GM23338 (cell line): ENCODE results near the gene MGAT2. TPM values are rescaled to one million over a fixed set of nuclear protein-coding genes. Genes with fewer than 3 reads are reported as not detected.
"Not testable (repeated sequence)": the region's sequence is repeated elsewhere in the genome, so short reads cannot be mapped to it uniquely, and the experiment has no call there.

Experiments
- ATAC-seq: fragments of 200-7000 bp; cut with Tn5 transposase; 3 replicates; pipeline ENCODE4 v1.9.1; 2020
- DNase-seq: peaks from one replicate; pipeline ENCODE4 v3.0.0-alpha.2; 2015; ENCODE audit warnings: low spot score
- H2AFZ ChIP-seq: fragments of 200-600 bp; sonication (generic); 2 replicates; pipeline ENCODE4 v1.8.0; 2016; ENCODE audit warnings: antibody characterized with exemption, mild to moderate bottlenecking, moderate library complexity
- H3F3A ChIP-seq: fragments of 200-600 bp; sonication (generic); replicated peaks from 2 replicates; pipeline ENCODE4 v1.8.0; 2017; ENCODE audit warnings: antibody characterized with exemption, mixed run types, low read depth
- H3K27ac ChIP-seq: fragments of 200-600 bp; sonication (generic); 2 replicates; pipeline ENCODE4 v1.6.1; 2016; ENCODE audit warnings: low read depth
- H3K27me3 ChIP-seq: fragments of 200-600 bp; sonication (generic); 2 replicates; pipeline ENCODE4 v1.8.0; 2016; ENCODE audit warnings: mild to moderate bottlenecking, mixed run types, moderate library complexity; ENCODE audit not compliant: insufficient read depth
- H3K36me3 ChIP-seq: fragments of 200-600 bp; sonication (generic); 2 replicates; pipeline ENCODE4 v1.8.0; 2016; ENCODE audit warnings: mild to moderate bottlenecking; ENCODE audit not compliant: insufficient read depth
- H3K4me1 ChIP-seq: fragments of 200-600 bp; sonication (generic); 2 replicates; pipeline ENCODE4 v1.8.0; 2016; ENCODE audit warnings: mild to moderate bottlenecking, moderate library complexity; ENCODE audit not compliant: insufficient read depth
- H3K4me2 ChIP-seq: fragments of 200-600 bp; sonication (generic); 2 replicates; pipeline ENCODE4 v1.7.1; 2017; ENCODE audit warnings: mixed run types
- H3K4me3 ChIP-seq: fragments of 200-600 bp; sonication (generic); 2 replicates; pipeline ENCODE4 v1.6.1; 2016; ENCODE audit warnings: mixed run types
- H3K79me2 ChIP-seq: fragments of 200-600 bp; sonication (generic); replicated peaks from 2 replicates; pipeline ENCODE4 v1.8.0; 2017; ENCODE audit warnings: mild to moderate bottlenecking; ENCODE audit not compliant: insufficient read depth
- H3K9me2 ChIP-seq: fragments of 200-600 bp; sonication (generic); 2 replicates; pipeline ENCODE4 v1.8.0; 2017; ENCODE audit not compliant: insufficient read depth
- H4K20me1 ChIP-seq: fragments of 200-600 bp; sonication (generic); replicated peaks from 2 replicates; pipeline ENCODE4 v1.8.0; 2017; ENCODE audit warnings: mild to moderate bottlenecking; ENCODE audit not compliant: insufficient read depth
- H3K27ac Mint-ChIP-seq: 2 replicates; pipeline ENCODE4 v1.8.0; 2020; ENCODE audit warnings: inconsistent platforms, mild to moderate bottlenecking, moderate library complexity, mixed read lengths
- H3K27me3 Mint-ChIP-seq: 3 replicates; pipeline ENCODE4 v1.8.0; 2022; ENCODE audit warnings: low read depth, mild to moderate bottlenecking, moderate library complexity, mixed read lengths, inconsistent platforms; ENCODE audit not compliant: insufficient read depth, poor library complexity
- H3K36me3 Mint-ChIP-seq: 3 replicates; pipeline ENCODE4 v1.8.0; 2021; ENCODE audit warnings: low read depth, mild to moderate bottlenecking, inconsistent platforms, moderate library complexity, mixed read lengths
- H3K4me1 Mint-ChIP-seq: 3 replicates; pipeline ENCODE4 v1.8.0; 2020; ENCODE audit warnings: mild to moderate bottlenecking, inconsistent platforms, mixed read lengths
- H3K4me3 Mint-ChIP-seq: 3 replicates; pipeline ENCODE4 v1.8.0; 2021; ENCODE audit warnings: moderate library complexity, mild to moderate bottlenecking, inconsistent platforms, mixed read lengths
- H3K9me3 Mint-ChIP-seq: 3 replicates; pipeline ENCODE4 v1.8.0; 2020; ENCODE audit warnings: moderate library complexity, mild to moderate bottlenecking, inconsistent platforms, mixed read lengths
- CREB1 ChIP-seq: fragments of 250-450 bp; sonication (Bioruptor Pico); IDR thresholded peaks from 2 replicates; pipeline ENCODE4 v1.5.0; 2020; ENCODE audit warnings: low read depth, mild to moderate bottlenecking, moderate library complexity
- CTCF ChIP-seq, 2 experiments: fragments of 200-600 bp in 1 of 2; sonication (generic) in 1 of 2; conservative IDR thresholded peaks; 2 replicates each; pipeline versions ENCODE4 v1.5.1 to v1.6.1; 2016 to 2017; ENCODE audit warnings: antibody characterized with exemption in 2 of 2, low read depth in 2 of 2, mild to moderate bottlenecking in 2 of 2, moderate library complexity in 1 of 2
- ETS1 ChIP-seq: IDR thresholded peaks from 2 replicates; pipeline ENCODE4 v1.6.1; 2016; ENCODE audit warnings: antibody characterized with exemption
- EZH2phosphoT487 ChIP-seq: fragments of 200-600 bp; sonication (generic); IDR thresholded peaks from one replicate; pipeline ENCODE4 v1.8.1; 2018; ENCODE audit warnings: antibody characterized with exemption; ENCODE audit not compliant: unreplicated experiment
- JUNB ChIP-seq: IDR thresholded peaks from one replicate; pipeline ENCODE4 v1.6.1; 2016; ENCODE audit warnings: antibody characterized with exemption; ENCODE audit not compliant: unreplicated experiment
- NANOG ChIP-seq: IDR thresholded peaks from 2 replicates; pipeline ENCODE4 v1.6.1; 2016; ENCODE audit warnings: antibody characterized with exemption, borderline replicate concordance
- POLR2AphosphoS5 ChIP-seq: IDR thresholded peaks from 2 replicates; pipeline ENCODE4 v1.6.1; 2016; ENCODE audit warnings: antibody characterized with exemption, low read depth
- STAT1 ChIP-seq: IDR thresholded peaks from one replicate; pipeline ENCODE4 v1.6.1; 2016; ENCODE audit warnings: antibody characterized with exemption; ENCODE audit not compliant: unreplicated experiment
- ZNF114 ChIP-seq: fragments of 250-450 bp; sonication (Bioruptor Pico); IDR thresholded peaks from 2 replicates; pipeline ENCODE4 v1.5.0; 2020; ENCODE audit warnings: mild to moderate bottlenecking, moderate library complexity
- polyA plus RNA-seq: library from polyadenylated mRNA; unstranded; fragments of >200 nt; fragmentation: Nextera tagmentation; extraction: Ambion mirVana; gene quantifications from 2 replicates; pipeline ENCODE4 v1.2.1, GENCODE V29; 2016
- total RNA-seq: library from RNA; depleted of rRNA; stranded (reverse); fragments of >200 nt; shearing (Covaris generic); gene quantifications from 2 replicates; pipeline ENCODE4 v1.2.3, GENCODE V29; 2014

The MGAT2 gene
- total and polyA plus RNA-seq, 2 experiments from 2014 or later: 10.1 to 31.6 TPM

- no peak for TF ChIP-seq JUNB
- TF ChIP-seq CREB1 (CRISPR knock-in tag): no peak
- no peak for TF ChIP-seq STAT1
- TF ChIP-seq NANOG: no peak
- no peak for TF ChIP-seq CTCF (conservative IDR thresholded peaks at IDR 0.05; ENCODE audit: low read depth in 2 of 2)
- no peak for TF ChIP-seq EZH2phosphoT487
- TF ChIP-seq ZNF114 (CRISPR knock-in tag): no peak
- TF ChIP-seq POLR2AphosphoS5: no peak
- no peak for TF ChIP-seq ETS1
Measured at GRCh38 chr14:49583629-49584028, 37.0 kb upstream of the MGAT2 start (continued).

- H3K27me3 Mint-ChIP-seq: peaks cover 47% of the 10 kb centered on the region
- peaks cover 10% of the 10 kb centered on the region; the same call in 2 of the 3 replicates for H3K9me3 Mint-ChIP-seq
- no peaks in the 10 kb centered on the region for H3K9me2 ChIP-seq
- peak overlapping the region; percentile 98 for H3K4me3 ChIP-seq
- H4K20me1 ChIP-seq: peaks cover 58% of the 10 kb centered on the region
- H3K4me3 Mint-ChIP-seq: peak overlapping the region; percentile 94
- peaks cover 30% of the 10 kb centered on the region for H3F3A ChIP-seq
- H3K36me3 ChIP-seq: peaks cover 24% of the 10 kb centered on the region
- peaks cover 55% of the 10 kb centered on the region for H3K36me3 Mint-ChIP-seq
- no peaks in the 10 kb centered on the region for H3K27me3 ChIP-seq
- peak overlapping the region; percentile 89 for H3K27ac ChIP-seq
- H3K4me1 ChIP-seq: peaks cover 16% of the 10 kb centered on the region
- H3K79me2 ChIP-seq: peaks cover 71% of the 10 kb centered on the region
- TF ChIP-seq ETS1 (no peak), POLR2AphosphoS5 (0 out of 2 replicates have a peak, but pooled peaks have one; percentile 23)
- peak overlapping the region; percentile 100 for H3K27ac Mint-ChIP-seq
- H2AFZ ChIP-seq: no peak overlapping the region
- no peak for ATAC-seq
- peaks cover 26% of the 10 kb centered on the region for H3K4me1 Mint-ChIP-seq
- peak overlapping the region; percentile 95 for H3K4me2 ChIP-seq
- no peak for DNase-seq
Measured at GRCh38 chr14:49584058-49584457, 36.5 kb upstream of the MGAT2 start.

GRCh38 chr14:49584981-49585640 is 35.5 kb upstream of the MGAT2 start:
- not testable (repeated sequence) for H3K27me3 ChIP-seq, ATAC-seq
- peaks cover 26% of the 10 kb centered on the region for H3K4me1 Mint-ChIP-seq

More at GRCh38 chr14:49584981-49585640, 35.5 kb upstream of the MGAT2 start:
- H3K9me3 Mint-ChIP-seq: peaks cover 10% of the 10 kb centered on the region; the same call in 2 of the 3 replicates
- peak overlapping the region; percentile 98 for H3K4me3 ChIP-seq
- H3K9me2 ChIP-seq, H2AFZ ChIP-seq, DNase-seq: not testable (repeated sequence)
- peak overlapping the region; percentile 94 for H3K4me3 Mint-ChIP-seq
- peak overlapping the region; percentile 100 for H3K27ac Mint-ChIP-seq
- peaks cover 55% of the 10 kb centered on the region for H3K36me3 Mint-ChIP-seq
- peaks cover 49% of the 10 kb centered on the region for H4K20me1 ChIP-seq
- peaks cover 16% of the 10 kb centered on the region for H3K4me1 ChIP-seq
- H3K36me3 ChIP-seq: peaks cover 24% of the 10 kb centered on the region
- peaks cover 44% of the 10 kb centered on the region for H3K27me3 Mint-ChIP-seq
- H3K27ac ChIP-seq: peak overlapping the region; percentile 89
- peak overlapping the region; percentile 95 for H3K4me2 ChIP-seq
- H3F3A ChIP-seq: peaks cover 21% of the 10 kb centered on the region
- peaks cover 60% of the 10 kb centered on the region for H3K79me2 ChIP-seq
